Prostate gland (tissue), 2 donors: Measurements from ENCODE around the gene TRMU.

Source experiments
- CTCF ChIP-seq, 4 experiments: fragments of 200-600 bp in 2 of 4; fragments of 450-650 bp in 2 of 4; sonication (generic) in 2 of 4; IDR thresholded peaks; 1 replicate in 3 of 4; 2 replicates in 1 of 4; pipeline ENCODE4 v1.5.1; 2016 to 2019; ENCODE audit warnings: antibody characterized with exemption in 4 of 4, mild to moderate bottlenecking in 2 of 4, moderate library complexity in 2 of 4
- POLR2A ChIP-seq: fragments of 450-650 bp; IDR thresholded peaks from one replicate; pipeline ENCODE4 v1.6.1; 2016; ENCODE audit warnings: antibody characterized with exemption, mild to moderate bottlenecking
- POLR2AphosphoS5 ChIP-seq: sonication (generic); formaldehyde crosslinking; IDR thresholded peaks from one replicate; pipeline ENCODE4 v1.6.1; 2017; ENCODE audit warnings: antibody characterized with exemption

- TF ChIP-seq CTCF (IDR thresholded peaks at IDR 0.05) (no peak), POLR2A (no peak), POLR2AphosphoS5 (no peak)
Observed at GRCh38 chr22:46406349-46406748, 70.8 kb downstream of the TRMU start.
